Measurements from ENCODE around the gene CCSAP. TPM values are rescaled to one million over a fixed set of nuclear protein-coding genes. Genes with fewer than 3 reads are reported as not detected.

Gene CCSAP
- polyA plus RNA-seq, 4 donors: 0.89 to 4.5 (median 2.0) TPM

GRCh38 chr1:229373395-229373794 is 30.5 kb upstream of the CCSAP start:
- WGBS, 3 donors: 82 to 85% (median 83%) methylated on average over 6 of the region's 6 CpGs
- no peak for FAIRE-seq

GRCh38 chr1:229372251-229372650 is 29.4 kb upstream of the CCSAP start:
- no peak for FAIRE-seq
- Histone ChIP-seq H3K4me3 (ENCODE audit: low read depth in 1 of 3, low read length in 3 of 3) (no peak overlapping the region), H3K4me1 (ENCODE audit: control insufficient read depth in 3 of 3, insufficient read depth in 2 of 3, low read depth in 1 of 3, low read length in 2 of 3) (no peaks in the 10 kb centered on the region), H3K9me3 (ENCODE audit: control insufficient read depth in 2 of 2, insufficient read depth in 1 of 2, low read depth in 1 of 2, low read length in 1 of 2) (no peaks in the 10 kb centered on the region), H3K27me3 (ENCODE audit: control insufficient read depth in 3 of 3, insufficient read depth in 3 of 3, low read length in 3 of 3) (peaks cover 0 to 4% (median 0%) of the 10 kb centered on the region in 3 donors), H3K27ac (ENCODE audit: low read depth in 1 of 3, low read length in 2 of 3) (no peak overlapping the region), H3K36me3 (ENCODE audit: control insufficient read depth in 3 of 3, insufficient read depth in 2 of 3, low read depth in 1 of 3, low read length in 3 of 3) (no peaks in the 10 kb centered on the region)
- no peak for DNase-seq

More at GRCh38 chr1:229373395-229373794, 30.5 kb upstream of the CCSAP start:
- no peaks in the 10 kb centered on the region for H3K4me1 ChIP-seq (ENCODE audit: control insufficient read depth in 3 of 3, insufficient read depth in 2 of 3, low read depth in 1 of 3, low read length in 2 of 3)
- no peak for DNase-seq
- H3K4me3 ChIP-seq (ENCODE audit: low read depth in 1 of 3, low read length in 3 of 3): no peak overlapping the region
- peaks cover 0 to 6% (median 0%) of the 10 kb centered on the region in 3 donors for H3K27me3 ChIP-seq (ENCODE audit: control insufficient read depth in 3 of 3, insufficient read depth in 3 of 3, low read length in 3 of 3)
- no peaks in the 10 kb centered on the region for H3K36me3 ChIP-seq (ENCODE audit: control insufficient read depth in 3 of 3, insufficient read depth in 2 of 3, low read depth in 1 of 3, low read length in 3 of 3)
- H3K27ac ChIP-seq (ENCODE audit: low read depth in 1 of 3, low read length in 2 of 3): no peak overlapping the region
- no peaks in the 10 kb centered on the region for H3K9me3 ChIP-seq (ENCODE audit: control insufficient read depth in 2 of 2, insufficient read depth in 1 of 2, low read depth in 1 of 2, low read length in 1 of 2)

- FAIRE-seq (no peak), DNase-seq (no peak)
- 84 to 92% (median 89%) methylated on average over 6 of the region's 6 CpGs for WGBS, 3 donors
- no peak overlapping the region for H3K27ac ChIP-seq (ENCODE audit: low read depth in 1 of 3, low read length in 2 of 3)
- no peak overlapping the region for H3K4me3 ChIP-seq (ENCODE audit: low read depth in 1 of 3, low read length in 3 of 3)
- peaks cover 0 to 4% (median 0%) of the 10 kb centered on the region in 3 donors for H3K27me3 ChIP-seq (ENCODE audit: control insufficient read depth in 3 of 3, insufficient read depth in 3 of 3, low read length in 3 of 3)
- no peaks in the 10 kb centered on the region for H3K9me3 ChIP-seq (ENCODE audit: control insufficient read depth in 2 of 2, insufficient read depth in 1 of 2, low read depth in 1 of 2, low read length in 1 of 2)
- no peaks in the 10 kb centered on the region for H3K4me1 ChIP-seq (ENCODE audit: control insufficient read depth in 3 of 3, insufficient read depth in 2 of 3, low read depth in 1 of 3, low read length in 2 of 3)
- H3K36me3 ChIP-seq (ENCODE audit: control insufficient read depth in 3 of 3, insufficient read depth in 2 of 3, low read depth in 1 of 3, low read length in 3 of 3): no peaks in the 10 kb centered on the region
Observed at GRCh38 chr1:229371624-229372023, 28.8 kb upstream of the CCSAP start.

DNA sequence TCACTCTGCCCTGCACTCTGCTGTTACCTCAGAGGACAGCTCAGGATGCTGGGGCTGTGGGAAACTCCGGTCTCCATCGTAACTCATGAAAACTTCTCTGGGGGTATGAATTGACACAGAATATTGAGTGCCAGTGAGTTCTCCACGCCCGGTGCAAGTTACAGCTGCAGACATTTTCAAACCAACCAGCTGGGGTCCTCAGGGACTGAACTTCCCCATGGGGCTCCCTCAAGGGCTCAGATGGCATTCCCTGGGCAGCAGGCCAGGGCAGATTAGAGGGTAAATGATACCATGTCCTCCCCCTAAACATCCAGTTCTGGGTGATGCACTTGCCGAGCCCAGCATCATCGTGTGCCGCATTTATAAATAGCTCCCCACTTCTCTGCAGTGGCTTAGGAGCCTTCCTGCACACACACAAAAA is 27.8 kb upstream of the CCSAP start:
- H3K27me3 ChIP-seq (ENCODE audit: control insufficient read depth in 3 of 3, insufficient read depth in 3 of 3, low read length in 3 of 3): peaks cover 0 to 4% (median 0%) of the 10 kb centered on the region in 3 donors
- no peaks in the 10 kb centered on the region for H3K36me3 ChIP-seq (ENCODE audit: control insufficient read depth in 3 of 3, insufficient read depth in 2 of 3, low read depth in 1 of 3, low read length in 3 of 3)
- H3K4me3 ChIP-seq (ENCODE audit: low read depth in 1 of 3, low read length in 3 of 3): no peak overlapping the region
- H3K9me3 ChIP-seq (ENCODE audit: control insufficient read depth in 2 of 2, insufficient read depth in 1 of 2, low read depth in 1 of 2, low read length in 1 of 2): no peaks in the 10 kb centered on the region
- no peak overlapping the region for H3K27ac ChIP-seq (ENCODE audit: low read depth in 1 of 3, low read length in 2 of 3)
- WGBS, 3 donors: 48 to 63% (median 50%) methylated on average over 7 of the region's 7 CpGs
- DNase-seq (no peak), FAIRE-seq (no peak)
- no peaks in the 10 kb centered on the region for H3K4me1 ChIP-seq (ENCODE audit: control insufficient read depth in 3 of 3, insufficient read depth in 2 of 3, low read depth in 1 of 3, low read length in 2 of 3)

GRCh38 chr1:229368347-229368746 is 25.5 kb upstream of the CCSAP start:
- Histone ChIP-seq H3K36me3 (ENCODE audit: control insufficient read depth in 3 of 3, insufficient read depth in 2 of 3, low read depth in 1 of 3, low read length in 3 of 3) (no peaks in the 10 kb centered on the region), H3K4me1 (ENCODE audit: control insufficient read depth in 3 of 3, insufficient read depth in 2 of 3, low read depth in 1 of 3, low read length in 2 of 3) (no peaks in the 10 kb centered on the region), H3K9me3 (ENCODE audit: control insufficient read depth in 2 of 2, insufficient read depth in 1 of 2, low read depth in 1 of 2, low read length in 1 of 2) (no peaks in the 10 kb centered on the region), H3K27ac (ENCODE audit: low read depth in 1 of 3, low read length in 2 of 3) (peak overlapping the region in 1 of 3 donors; percentile 39), H3K27me3 (ENCODE audit: control insufficient read depth in 3 of 3, insufficient read depth in 3 of 3, low read length in 3 of 3) (peaks cover 0 to 10% (median 0%) of the 10 kb centered on the region in 3 donors), H3K4me3 (ENCODE audit: low read depth in 1 of 3, low read length in 3 of 3) (no peak overlapping the region)
- DNase-seq (no peak), FAIRE-seq (no peak)
- 46 to 62% (median 57%) methylated on average over 2 of the region's 2 CpGs for WGBS, 3 donors

GRCh38 chr1:229365569-229365968 is 22.7 kb upstream of the CCSAP start:
- no peaks in the 10 kb centered on the region for H3K36me3 ChIP-seq (ENCODE audit: control insufficient read depth in 3 of 3, insufficient read depth in 2 of 3, low read depth in 1 of 3, low read length in 3 of 3)
- H3K4me3 ChIP-seq (ENCODE audit: low read depth in 1 of 3, low read length in 3 of 3): no peak overlapping the region
- no peak overlapping the region for H3K27ac ChIP-seq (ENCODE audit: low read depth in 1 of 3, low read length in 2 of 3)
- DNase-seq: no peak
- H3K9me3 ChIP-seq (ENCODE audit: control insufficient read depth in 2 of 2, insufficient read depth in 1 of 2, low read depth in 1 of 2, low read length in 1 of 2): no peaks in the 10 kb centered on the region
- no peaks in the 10 kb centered on the region for H3K4me1 ChIP-seq (ENCODE audit: control insufficient read depth in 3 of 3, insufficient read depth in 2 of 3, low read depth in 1 of 3, low read length in 2 of 3)
- FAIRE-seq: no peak
- WGBS, 3 donors: 24 to 49% (median 40%) methylated on average over 2 of the region's 2 CpGs
- H3K27me3 ChIP-seq (ENCODE audit: control insufficient read depth in 3 of 3, insufficient read depth in 3 of 3, low read length in 3 of 3): peaks cover 0 to 8% (median 4%) of the 10 kb centered on the region in 3 donors

DNA sequence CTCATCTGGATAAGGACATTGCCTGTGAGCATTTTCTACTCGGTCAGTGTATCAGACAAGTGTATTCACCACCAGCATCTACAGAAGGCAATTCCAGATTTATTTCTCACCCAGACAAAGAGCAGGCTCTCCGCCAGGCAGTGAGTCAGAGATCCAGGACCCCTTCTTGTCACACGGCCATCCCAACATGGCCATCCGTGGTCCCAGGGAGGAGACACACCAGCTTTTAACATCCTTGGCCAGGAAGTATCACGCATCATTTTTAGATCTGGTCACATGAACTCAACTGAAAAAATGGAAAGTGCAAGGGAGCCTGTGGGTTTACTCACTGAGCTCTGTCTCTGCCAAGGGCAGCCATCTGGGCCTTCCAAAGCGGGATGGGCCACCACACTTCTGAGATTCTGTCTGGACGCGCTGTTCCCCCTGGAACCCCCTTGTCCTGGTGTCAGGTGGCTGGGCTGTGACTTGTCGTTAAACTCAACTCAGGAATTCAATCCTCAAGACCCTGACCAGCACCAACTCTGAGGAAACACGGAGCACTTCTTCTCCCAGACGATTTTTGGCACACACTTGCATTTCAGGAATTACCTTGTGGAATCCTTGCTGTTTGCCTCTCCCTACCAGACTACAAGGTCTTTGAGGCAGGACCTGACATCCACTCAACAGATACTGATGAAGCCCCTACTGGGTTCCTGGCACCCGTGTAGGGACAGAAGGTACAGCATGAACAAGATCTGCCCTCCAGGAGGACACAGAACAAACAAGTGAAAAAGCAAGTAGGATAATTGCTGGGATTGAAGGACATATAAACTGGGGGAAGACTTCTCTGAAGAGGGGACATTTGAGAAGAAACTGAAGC is 21.6 kb upstream of the CCSAP start:
- DNase-seq (no peak), FAIRE-seq (no peak)
- Histone ChIP-seq H3K4me3 (ENCODE audit: low read depth in 1 of 3, low read length in 3 of 3) (no peak overlapping the region), H3K27me3 (ENCODE audit: control insufficient read depth in 3 of 3, insufficient read depth in 3 of 3, low read length in 3 of 3) (peaks cover 0 to 10% (median 4%) of the 10 kb centered on the region in 3 donors), H3K36me3 (ENCODE audit: control insufficient read depth in 3 of 3, insufficient read depth in 2 of 3, low read depth in 1 of 3, low read length in 3 of 3) (no peaks in the 10 kb centered on the region), H3K9me3 (ENCODE audit: control insufficient read depth in 2 of 2, insufficient read depth in 1 of 2, low read depth in 1 of 2, low read length in 1 of 2) (no peaks in the 10 kb centered on the region), H3K4me1 (ENCODE audit: control insufficient read depth in 3 of 3, insufficient read depth in 2 of 3, low read depth in 1 of 3, low read length in 2 of 3) (no peaks in the 10 kb centered on the region), H3K27ac (ENCODE audit: low read depth in 1 of 3, low read length in 2 of 3) (no peak overlapping the region)
- 76 to 87% (median 83%) methylated on average over 12 of the region's 12 CpGs for WGBS, 3 donors

- Histone ChIP-seq H3K36me3 (ENCODE audit: control insufficient read depth in 3 of 3, insufficient read depth in 2 of 3, low read depth in 1 of 3, low read length in 3 of 3) (no peaks in the 10 kb centered on the region), H3K4me1 (ENCODE audit: control insufficient read depth in 3 of 3, insufficient read depth in 2 of 3, low read depth in 1 of 3, low read length in 2 of 3) (no peaks in the 10 kb centered on the region), H3K27ac (ENCODE audit: low read depth in 1 of 3, low read length in 2 of 3) (no peak overlapping the region), H3K9me3 (ENCODE audit: control insufficient read depth in 2 of 2, insufficient read depth in 1 of 2, low read depth in 1 of 2, low read length in 1 of 2) (no peaks in the 10 kb centered on the region), H3K4me3 (ENCODE audit: low read depth in 1 of 3, low read length in 3 of 3) (no peak overlapping the region), H3K27me3 (ENCODE audit: control insufficient read depth in 3 of 3, insufficient read depth in 3 of 3, low read length in 3 of 3) (peaks cover 0 to 10% (median 4%) of the 10 kb centered on the region in 3 donors)
- 72 to 85% (median 73%) methylated on average over 6 of the region's 6 CpGs for WGBS, 3 donors
- FAIRE-seq (no peak), DNase-seq (no peak)
Observed at GRCh38 chr1:229363723-229364122, 20.9 kb upstream of the CCSAP start.
